Measurements from ENCODE around the gene SCAMP2. TPM values are rescaled to one million over a fixed set of nuclear protein-coding genes. Genes with fewer than 3 reads are reported as not detected.

Gene SCAMP2
- total RNA-seq, 1 experiment from 2014 or later = 54.9 TPM

DNA sequence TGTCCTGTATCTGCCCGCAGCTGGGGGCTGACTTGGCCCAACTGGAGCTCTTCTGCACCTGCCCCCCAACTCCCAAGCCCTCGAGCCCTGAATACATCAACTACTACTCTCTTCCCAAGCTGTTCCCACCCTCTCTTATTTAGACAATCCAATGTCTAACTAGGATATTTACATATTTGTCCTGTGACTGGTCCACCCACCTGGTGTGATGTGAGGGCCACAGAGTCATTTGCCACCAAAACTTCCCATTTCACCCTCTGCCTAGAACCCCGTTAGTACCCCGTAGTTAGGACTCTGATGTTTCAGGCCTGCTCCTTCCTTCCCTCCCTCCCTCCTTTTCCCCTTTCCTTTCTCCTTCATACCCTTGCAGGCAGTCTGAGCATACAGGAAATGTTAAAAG lies 40.3 kb downstream of the SCAMP2 start:
- H4K20me1 ChIP-seq (ENCODE audit: insufficient read depth, low read depth, low read length) = no peaks in the 10 kb centered on the region
- H3K4me3 ChIP-seq (ENCODE audit: low read length) = peak overlapping the region; percentile 46; the same call in 1 of the 2 replicates
- no peaks in the 10 kb centered on the region for H3K27me3 ChIP-seq (ENCODE audit: low read length)
- H3K4me2 ChIP-seq (ENCODE audit: low read depth, low read length, poor library complexity, severe bottlenecking) = peak overlapping the region; percentile 57
- DNase-seq = peak; percentile 74
- H3K9ac ChIP-seq (ENCODE audit: low read length) = peak overlapping the region; percentile 71
- H3K27ac ChIP-seq (ENCODE audit: low read length) = peak overlapping the region; percentile 96
- no peak overlapping the region for H2AFZ ChIP-seq (ENCODE audit: low read length)
- H3K9me3 ChIP-seq (ENCODE audit: low read length) = no peaks in the 10 kb centered on the region
- H3K4me1 ChIP-seq (ENCODE audit: low read length) = peaks cover 74% of the 10 kb centered on the region
- no peaks in the 10 kb centered on the region for H3K9me2 ChIP-seq (replicated peaks; ENCODE audit: insufficient read depth, low read length)
- H3K36me3 ChIP-seq (ENCODE audit: insufficient read depth, low read length) = no peaks in the 10 kb centered on the region
- H3K79me2 ChIP-seq (ENCODE audit: low read length) = no peaks in the 10 kb centered on the region

DNA sequence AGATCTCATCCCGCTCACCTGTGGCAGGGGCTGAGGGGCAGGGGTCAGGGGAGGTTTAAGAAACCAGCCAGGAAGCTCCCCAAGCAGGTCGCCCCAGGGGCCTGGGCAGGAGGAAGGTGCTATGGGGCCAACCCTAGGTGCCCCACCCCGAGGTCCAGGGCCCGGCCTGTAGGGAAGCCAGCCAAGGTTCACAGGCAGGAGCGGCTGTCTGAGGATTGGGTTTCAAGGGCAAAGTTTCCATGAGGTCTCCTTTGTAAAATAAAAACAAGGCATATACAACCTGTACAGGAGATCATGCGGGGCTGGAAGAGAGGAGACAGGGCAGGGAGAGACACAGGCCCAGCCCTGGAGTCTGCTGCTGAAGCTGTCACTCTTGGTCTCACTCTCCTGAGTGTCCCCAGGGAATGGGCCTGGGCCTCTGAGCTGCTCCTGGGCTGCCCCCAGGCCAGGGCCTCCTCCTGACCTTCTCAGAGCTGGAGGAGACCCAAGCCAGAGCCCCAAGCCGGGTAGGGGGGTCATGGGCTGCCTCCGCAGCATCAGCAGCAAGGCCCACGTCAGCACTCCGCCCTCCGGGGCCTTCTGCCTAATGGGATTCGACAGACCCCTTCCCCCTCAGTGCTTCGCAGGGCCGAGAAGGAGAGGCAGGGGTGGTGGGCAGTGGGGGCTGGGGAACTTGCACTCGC lies 41.2 kb downstream of the SCAMP2 start:
- peaks cover 74% of the 10 kb centered on the region for H3K4me1 ChIP-seq (ENCODE audit: low read length)
- no peak overlapping the region for H2AFZ ChIP-seq (ENCODE audit: low read length)
- peak overlapping the region; percentile 96 for H3K27ac ChIP-seq (ENCODE audit: low read length)
- no peaks in the 10 kb centered on the region for H3K27me3 ChIP-seq (ENCODE audit: low read length)
- H3K9ac ChIP-seq (ENCODE audit: low read length) = peak overlapping the region; percentile 71
- H3K9me3 ChIP-seq (ENCODE audit: low read length) = no peaks in the 10 kb centered on the region
- no peaks in the 10 kb centered on the region for H4K20me1 ChIP-seq (ENCODE audit: insufficient read depth, low read depth, low read length)
- H3K4me2 ChIP-seq (ENCODE audit: low read depth, low read length, poor library complexity, severe bottlenecking) = peak overlapping the region; percentile 57
- peak overlapping the region; percentile 46; the same call in 1 of the 2 replicates for H3K4me3 ChIP-seq (ENCODE audit: low read length)
- H3K9me2 ChIP-seq (replicated peaks; ENCODE audit: insufficient read depth, low read length) = no peaks in the 10 kb centered on the region
- DNase-seq = no peak
- H3K79me2 ChIP-seq (ENCODE audit: low read length) = no peaks in the 10 kb centered on the region
- H3K36me3 ChIP-seq (ENCODE audit: insufficient read depth, low read length) = no peaks in the 10 kb centered on the region

DNA sequence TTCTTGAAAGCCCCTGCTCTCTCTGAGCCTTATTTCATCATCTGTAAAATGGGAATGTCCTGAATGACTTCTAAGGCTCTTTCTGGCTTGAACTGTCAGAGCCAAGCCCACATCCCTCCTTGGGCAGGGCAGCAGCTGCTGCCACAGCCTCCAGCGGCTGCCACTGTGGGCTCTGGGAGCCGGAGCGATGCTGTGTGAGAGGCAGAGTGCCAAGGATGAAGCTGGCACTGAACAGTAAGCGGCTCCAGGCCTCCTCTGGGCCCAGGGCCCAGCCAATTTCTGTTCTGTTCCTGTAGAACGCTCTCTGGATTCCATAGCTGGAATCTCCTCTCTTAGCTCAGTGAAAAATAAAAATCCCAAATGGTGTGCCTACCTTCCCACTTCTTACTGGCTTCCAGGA lies 42.3 kb downstream of the SCAMP2 start:
- no peaks in the 10 kb centered on the region for H3K9me3 ChIP-seq (ENCODE audit: low read length)
- H3K4me3 ChIP-seq (ENCODE audit: low read length) = no peak overlapping the region; the same call in 1 of the 2 replicates
- H3K36me3 ChIP-seq (ENCODE audit: insufficient read depth, low read length) = no peaks in the 10 kb centered on the region
- no peak overlapping the region for H2AFZ ChIP-seq (ENCODE audit: low read length)
- H3K4me1 ChIP-seq (ENCODE audit: low read length) = peaks cover 75% of the 10 kb centered on the region
- no peak for DNase-seq
- no peaks in the 10 kb centered on the region for H3K9me2 ChIP-seq (replicated peaks; ENCODE audit: insufficient read depth, low read length)
- no peaks in the 10 kb centered on the region for H4K20me1 ChIP-seq (ENCODE audit: insufficient read depth, low read depth, low read length)
- peak overlapping the region; percentile 57 for H3K4me2 ChIP-seq (ENCODE audit: low read depth, low read length, poor library complexity, severe bottlenecking)
- H3K27ac ChIP-seq (ENCODE audit: low read length) = peak overlapping the region; percentile 96
- peak overlapping the region; percentile 71; the same call in 1 of the 2 replicates for H3K9ac ChIP-seq (ENCODE audit: low read length)
- H3K79me2 ChIP-seq (ENCODE audit: low read length) = no peaks in the 10 kb centered on the region
- H3K27me3 ChIP-seq (ENCODE audit: low read length) = no peaks in the 10 kb centered on the region

DNA sequence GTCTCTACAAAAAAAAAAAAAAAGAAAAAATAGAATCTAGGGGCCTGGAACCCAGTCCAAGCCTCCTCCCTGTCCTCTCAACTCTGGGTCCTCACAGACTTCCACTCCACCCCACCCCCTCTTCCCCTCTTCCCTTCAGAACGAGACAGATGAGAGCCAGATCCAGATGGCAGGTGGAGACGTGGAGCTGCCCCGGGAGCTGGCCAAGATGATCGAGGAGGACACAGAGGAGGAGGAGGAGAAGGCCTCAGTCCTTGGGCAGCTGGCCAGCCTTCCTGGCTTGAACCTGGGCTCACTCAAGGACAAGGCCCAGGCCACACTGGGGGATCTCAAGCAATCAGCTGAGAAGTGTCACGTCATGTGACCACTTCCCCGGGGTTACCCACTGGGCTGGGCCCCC lies 43.2 kb downstream of the SCAMP2 start:
- no peak for DNase-seq
- Histone ChIP-seq H3K79me2 (ENCODE audit: low read length) (no peaks in the 10 kb centered on the region), H3K4me2 (ENCODE audit: low read depth, low read length, poor library complexity, severe bottlenecking) (no peak overlapping the region), H3K9me3 (ENCODE audit: low read length) (no peaks in the 10 kb centered on the region), H3K9ac (ENCODE audit: low read length) (0 out of 2 replicates have a peak overlapping the region, but pooled peaks have one; percentile 71), H3K27me3 (ENCODE audit: low read length) (no peaks in the 10 kb centered on the region), H3K36me3 (ENCODE audit: insufficient read depth, low read length) (no peaks in the 10 kb centered on the region), H3K4me1 (ENCODE audit: low read length) (peaks cover 76% of the 10 kb centered on the region), H3K27ac (ENCODE audit: low read length) (peak overlapping the region; percentile 96), H2AFZ (ENCODE audit: low read length) (no peak overlapping the region), H3K4me3 (ENCODE audit: low read length) (no peak overlapping the region), H3K9me2 (replicated peaks; ENCODE audit: insufficient read depth, low read length) (no peaks in the 10 kb centered on the region), H4K20me1 (ENCODE audit: insufficient read depth, low read depth, low read length) (no peaks in the 10 kb centered on the region)

DNA sequence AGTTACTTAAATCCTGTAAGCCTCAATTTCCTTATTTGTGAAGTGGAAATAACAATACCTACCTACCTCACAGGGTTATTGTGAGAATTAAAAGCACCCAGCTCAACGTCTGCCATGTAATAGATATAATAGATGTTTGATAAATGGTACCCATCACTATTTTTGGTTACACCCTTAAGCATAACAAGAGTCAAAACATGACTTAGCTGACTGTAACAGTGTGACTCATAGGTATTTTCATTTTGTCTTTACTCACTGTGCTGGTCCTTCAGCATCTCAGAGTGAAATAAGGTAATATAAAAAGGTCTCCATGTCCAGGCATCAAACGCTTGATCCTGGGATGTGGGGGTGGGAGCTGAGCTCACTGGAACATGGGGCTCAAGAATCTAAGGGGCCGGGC lies 43.7 kb downstream of the SCAMP2 start:
- no peaks in the 10 kb centered on the region for H3K36me3 ChIP-seq (ENCODE audit: insufficient read depth, low read length)
- no peaks in the 10 kb centered on the region for H3K79me2 ChIP-seq (ENCODE audit: low read length)
- peak overlapping the region; percentile 96 for H3K27ac ChIP-seq (ENCODE audit: low read length)
- H3K4me3 ChIP-seq (ENCODE audit: low read length) = no peak overlapping the region
- no peak overlapping the region for H3K4me2 ChIP-seq (ENCODE audit: low read depth, low read length, poor library complexity, severe bottlenecking)
- DNase-seq = no peak
- no peaks in the 10 kb centered on the region for H3K9me2 ChIP-seq (replicated peaks; ENCODE audit: insufficient read depth, low read length)
- H3K4me1 ChIP-seq (ENCODE audit: low read length) = peaks cover 77% of the 10 kb centered on the region
- no peaks in the 10 kb centered on the region for H3K27me3 ChIP-seq (ENCODE audit: low read length)
- H4K20me1 ChIP-seq (ENCODE audit: insufficient read depth, low read depth, low read length) = no peaks in the 10 kb centered on the region
- H2AFZ ChIP-seq (ENCODE audit: low read length) = no peak overlapping the region
- H3K9me3 ChIP-seq (ENCODE audit: low read length) = no peaks in the 10 kb centered on the region
- H3K9ac ChIP-seq (ENCODE audit: low read length) = no peak overlapping the region

DNA sequence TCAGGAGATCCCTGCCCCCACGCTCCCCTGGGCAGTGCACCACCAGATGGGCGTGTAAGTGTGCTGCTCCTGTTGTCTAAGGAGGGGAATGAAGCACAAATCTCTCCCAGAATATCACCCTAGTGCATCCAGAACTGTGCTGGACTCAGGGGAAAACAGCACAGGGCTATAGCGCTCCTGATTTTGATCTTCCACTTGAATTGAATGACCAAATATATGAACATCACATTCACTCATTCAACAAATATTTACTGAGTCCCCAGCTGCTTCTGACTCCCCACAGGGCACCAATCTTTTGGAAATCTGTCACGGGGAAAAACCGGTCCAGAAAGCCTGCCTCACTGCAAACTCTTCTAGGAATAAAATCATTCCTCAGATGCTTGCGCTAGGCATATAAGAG lies 44.3 kb downstream of the SCAMP2 start:
- Histone ChIP-seq H3K4me2 (ENCODE audit: low read depth, low read length, poor library complexity, severe bottlenecking) (no peak overlapping the region), H2AFZ (ENCODE audit: low read length) (no peak overlapping the region), H3K36me3 (ENCODE audit: insufficient read depth, low read length) (no peaks in the 10 kb centered on the region), H3K9ac (ENCODE audit: low read length) (no peak overlapping the region), H3K79me2 (ENCODE audit: low read length) (no peaks in the 10 kb centered on the region), H3K9me2 (replicated peaks; ENCODE audit: insufficient read depth, low read length) (no peaks in the 10 kb centered on the region), H3K4me1 (ENCODE audit: low read length) (peaks cover 77% of the 10 kb centered on the region), H3K27ac (ENCODE audit: low read length) (peak overlapping the region; percentile 96), H3K4me3 (ENCODE audit: low read length) (no peak overlapping the region), H3K27me3 (ENCODE audit: low read length) (no peaks in the 10 kb centered on the region), H4K20me1 (ENCODE audit: insufficient read depth, low read depth, low read length) (no peaks in the 10 kb centered on the region), H3K9me3 (ENCODE audit: low read length) (no peaks in the 10 kb centered on the region)
- DNase-seq = no peak

DNA sequence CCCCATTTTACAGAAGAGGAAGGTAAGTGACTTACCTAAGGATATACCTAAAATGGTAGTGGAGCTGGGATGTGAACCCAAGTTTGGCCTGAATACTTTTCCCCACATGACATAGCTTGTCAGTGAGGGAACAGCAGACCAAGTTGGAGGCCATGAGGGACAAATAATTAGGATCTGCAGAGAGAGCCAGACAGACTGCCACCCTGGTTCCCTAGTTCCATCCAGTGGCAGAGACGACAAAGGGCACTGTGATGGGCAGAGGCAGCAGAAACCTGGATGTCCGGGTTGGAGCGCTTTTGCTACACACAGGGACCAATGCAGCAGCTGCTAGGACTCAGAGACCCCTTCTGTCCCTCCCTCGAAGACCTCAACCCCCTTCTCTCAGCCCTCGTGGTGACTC lies 45.6 kb downstream of the SCAMP2 start:
- H3K9me2 ChIP-seq (replicated peaks; ENCODE audit: insufficient read depth, low read length) = no peaks in the 10 kb centered on the region
- H3K36me3 ChIP-seq (ENCODE audit: insufficient read depth, low read length) = no peaks in the 10 kb centered on the region
- H3K4me1 ChIP-seq (ENCODE audit: low read length) = peaks cover 77% of the 10 kb centered on the region
- no peaks in the 10 kb centered on the region for H3K9me3 ChIP-seq (ENCODE audit: low read length)
- H3K27ac ChIP-seq (ENCODE audit: low read length) = no peak overlapping the region
- no peak overlapping the region for H3K4me3 ChIP-seq (ENCODE audit: low read length)
- H3K79me2 ChIP-seq (ENCODE audit: low read length) = no peaks in the 10 kb centered on the region
- no peak for DNase-seq
- no peak overlapping the region for H3K4me2 ChIP-seq (ENCODE audit: low read depth, low read length, poor library complexity, severe bottlenecking)
- H2AFZ ChIP-seq (ENCODE audit: low read length) = no peak overlapping the region
- H3K27me3 ChIP-seq (ENCODE audit: low read length) = no peaks in the 10 kb centered on the region
- no peak overlapping the region for H3K9ac ChIP-seq (ENCODE audit: low read length)
- H4K20me1 ChIP-seq (ENCODE audit: insufficient read depth, low read depth, low read length) = no peaks in the 10 kb centered on the region

DNA sequence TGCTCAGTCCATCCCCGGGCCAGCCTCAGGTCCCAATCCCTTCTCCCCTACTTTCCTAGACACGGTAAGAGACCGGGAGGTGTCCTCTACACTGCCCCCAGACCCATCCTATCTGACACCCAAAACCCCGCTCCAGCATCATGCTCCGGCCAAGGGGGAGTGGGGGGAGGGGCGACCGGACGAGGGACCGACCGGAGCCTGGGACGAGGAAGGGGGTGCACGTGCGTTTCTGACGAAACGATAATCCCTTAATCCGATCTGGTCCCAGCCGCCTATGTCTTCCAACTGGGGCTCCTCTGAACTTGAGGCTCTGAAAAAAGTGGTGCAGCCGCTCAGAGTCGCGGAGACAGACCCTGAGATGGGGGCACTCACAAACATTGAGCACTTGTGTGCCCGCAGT lies 46.2 kb downstream of the SCAMP2 start:
- H3K4me1 ChIP-seq (ENCODE audit: low read length) = peaks cover 77% of the 10 kb centered on the region
- no peaks in the 10 kb centered on the region for H4K20me1 ChIP-seq (ENCODE audit: insufficient read depth, low read depth, low read length)
- H3K27me3 ChIP-seq (ENCODE audit: low read length) = no peaks in the 10 kb centered on the region
- no peak overlapping the region for H3K9ac ChIP-seq (ENCODE audit: low read length)
- no peaks in the 10 kb centered on the region for H3K9me2 ChIP-seq (replicated peaks; ENCODE audit: insufficient read depth, low read length)
- no peak overlapping the region for H3K4me2 ChIP-seq (ENCODE audit: low read depth, low read length, poor library complexity, severe bottlenecking)
- no peak overlapping the region for H3K27ac ChIP-seq (ENCODE audit: low read length)
- H3K4me3 ChIP-seq (ENCODE audit: low read length) = no peak overlapping the region
- H2AFZ ChIP-seq (ENCODE audit: low read length) = no peak overlapping the region
- DNase-seq = no peak
- no peaks in the 10 kb centered on the region for H3K79me2 ChIP-seq (ENCODE audit: low read length)
- H3K9me3 ChIP-seq (ENCODE audit: low read length) = no peaks in the 10 kb centered on the region
- H3K36me3 ChIP-seq (ENCODE audit: insufficient read depth, low read length) = no peaks in the 10 kb centered on the region

All from Karpas-422 (cell line).